WI38 (cell line): ENCODE data around the gene EIF2A.

Experiments
- H3K4me3 ChIP-seq: 2 replicates; pipeline ENCODE4 v1.5.1; 2011; ENCODE audit warnings: low read depth, mild to moderate bottlenecking, control low read depth, low read length
- TF ChIP-seq, protein P1 (sequence below): IDR thresholded peaks from 2 replicates; pipeline ENCODE4 v1.5.1; 2012; ENCODE audit warnings: low read depth, mild to moderate bottlenecking, control low read depth, low read length

Gene EIF2A

GRCh38 chr3:150603153-150603979, 56.8 kb downstream of the EIF2A start, which contains the start of gene SELENOT:
SELENOT (plus strand) TSS chr3:150603321; CDS start chr3:150603363, 42 bp downstream.
- H3K4me3 ChIP-seq: peak within 1 kb of the TSS; percentile 76
- TF ChIP-seq, protein P1, sequence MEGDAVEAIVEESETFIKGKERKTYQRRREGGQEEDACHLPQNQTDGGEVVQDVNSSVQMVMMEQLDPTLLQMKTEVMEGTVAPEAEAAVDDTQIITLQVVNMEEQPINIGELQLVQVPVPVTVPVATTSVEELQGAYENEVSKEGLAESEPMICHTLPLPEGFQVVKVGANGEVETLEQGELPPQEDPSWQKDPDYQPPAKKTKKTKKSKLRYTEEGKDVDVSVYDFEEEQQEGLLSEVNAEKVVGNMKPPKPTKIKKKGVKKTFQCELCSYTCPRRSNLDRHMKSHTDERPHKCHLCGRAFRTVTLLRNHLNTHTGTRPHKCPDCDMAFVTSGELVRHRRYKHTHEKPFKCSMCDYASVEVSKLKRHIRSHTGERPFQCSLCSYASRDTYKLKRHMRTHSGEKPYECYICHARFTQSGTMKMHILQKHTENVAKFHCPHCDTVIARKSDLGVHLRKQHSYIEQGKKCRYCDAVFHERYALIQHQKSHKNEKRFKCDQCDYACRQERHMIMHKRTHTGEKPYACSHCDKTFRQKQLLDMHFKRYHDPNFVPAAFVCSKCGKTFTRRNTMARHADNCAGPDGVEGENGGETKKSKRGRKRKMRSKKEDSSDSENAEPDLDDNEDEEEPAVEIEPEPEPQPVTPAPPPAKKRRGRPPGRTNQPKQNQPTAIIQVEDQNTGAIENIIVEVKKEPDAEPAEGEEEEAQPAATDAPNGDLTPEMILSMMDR: no peak

DNA sequence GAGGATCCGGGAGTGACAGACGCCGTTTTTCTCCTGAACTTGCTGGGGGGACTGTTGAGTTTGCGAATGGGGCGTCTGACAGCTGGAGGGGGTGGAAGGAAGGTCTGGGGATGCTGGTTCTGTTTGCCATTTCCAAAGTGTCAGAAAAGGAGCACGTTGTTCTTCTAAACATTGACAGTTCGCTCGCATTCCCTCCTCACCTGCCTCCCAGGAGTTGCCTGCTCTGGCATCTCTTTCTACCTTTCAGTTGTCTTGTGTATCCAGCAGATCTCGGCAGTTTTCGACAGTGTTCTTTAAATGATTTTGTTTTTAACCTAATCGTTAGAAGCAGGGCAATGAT, 57.4 kb downstream of the EIF2A start:
- peak overlapping the region; percentile 76 for H3K4me3 ChIP-seq
- TF ChIP-seq, protein P1: no peak

- TF ChIP-seq, protein P1: no peak
- H3K4me3 ChIP-seq: no peak overlapping the region
These were observed 59.5 kb downstream of the EIF2A start for GRCh38 chr3:150605998-150606641.

DNA sequence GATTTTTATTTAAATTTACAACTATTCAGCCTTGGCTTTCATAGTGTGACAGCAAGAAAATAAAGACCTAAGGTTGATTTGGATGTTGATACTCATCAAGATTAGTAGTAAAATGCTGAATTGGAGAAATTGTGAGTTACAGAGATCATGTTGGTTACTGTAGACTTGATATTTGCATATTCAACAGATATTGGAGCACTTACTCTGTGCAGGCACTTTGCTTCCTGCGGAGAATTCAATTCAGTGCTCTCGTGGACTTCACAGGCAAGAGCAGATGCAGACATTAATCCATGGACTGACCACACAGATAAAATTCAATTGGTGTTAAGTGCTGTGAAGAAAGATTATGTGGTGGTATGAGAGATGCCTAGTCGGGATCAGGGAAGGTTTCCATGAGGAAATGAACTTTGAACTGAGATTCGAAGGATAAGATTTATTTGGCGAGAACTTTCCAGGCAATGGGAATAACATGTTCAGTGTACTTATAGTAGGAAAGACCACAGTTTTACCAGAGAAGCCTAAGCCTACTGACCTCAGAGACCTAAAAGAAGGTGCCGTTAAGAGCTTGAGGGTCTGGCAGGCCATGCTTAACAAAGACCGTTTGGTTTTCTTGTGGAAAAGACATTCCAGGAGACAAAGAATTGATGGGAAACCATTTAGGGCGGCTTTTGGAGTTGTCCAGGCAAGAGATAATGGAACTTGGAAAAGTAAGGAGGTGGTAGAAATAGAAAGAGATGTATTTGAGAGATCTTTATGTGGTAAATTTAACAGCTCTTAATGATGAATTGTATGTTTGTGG, 60.9 kb downstream of the EIF2A start:
- TF ChIP-seq, protein P1: no peak
- H3K4me3 ChIP-seq: no peak overlapping the region

DNA sequence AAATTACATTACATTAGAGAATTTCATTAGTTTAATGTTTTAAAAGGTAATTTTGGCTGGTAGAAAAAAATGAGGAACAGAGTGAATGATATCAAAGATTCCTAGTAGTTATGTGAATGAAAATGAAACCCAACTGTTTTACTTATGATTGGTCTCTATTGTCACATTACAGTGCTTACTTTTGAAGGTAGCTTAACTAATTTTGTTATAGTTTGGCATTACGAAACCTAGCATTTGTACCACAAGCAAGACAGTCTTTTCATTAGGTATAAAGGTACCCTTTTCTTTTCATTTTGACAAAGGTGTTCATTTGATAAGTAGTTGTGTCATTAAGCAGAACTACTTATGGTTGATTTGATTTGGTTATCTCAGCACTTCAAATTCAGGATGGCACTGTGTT, 63.4 kb downstream of the EIF2A start:
- H3K4me3 ChIP-seq: no peak overlapping the region
- TF ChIP-seq, protein P1: no peak

- TF ChIP-seq, protein P1: no peak
- no peak overlapping the region for H3K4me3 ChIP-seq
These were observed 64.2 kb downstream of the EIF2A start for GRCh38 chr3:150610785-150611184.
